ENCODE measurements around the gene PHLDB2.

GRCh38 chr3:111862974-111863373 is 3.9 kb downstream of the PHLDB2 start:
- TF ChIP-seq ZBED1 (IDR thresholded peaks at IDR 0.05; ENCODE audit: borderline replicate concordance) = no peak
- TF ChIP-seq, protein P1, sequence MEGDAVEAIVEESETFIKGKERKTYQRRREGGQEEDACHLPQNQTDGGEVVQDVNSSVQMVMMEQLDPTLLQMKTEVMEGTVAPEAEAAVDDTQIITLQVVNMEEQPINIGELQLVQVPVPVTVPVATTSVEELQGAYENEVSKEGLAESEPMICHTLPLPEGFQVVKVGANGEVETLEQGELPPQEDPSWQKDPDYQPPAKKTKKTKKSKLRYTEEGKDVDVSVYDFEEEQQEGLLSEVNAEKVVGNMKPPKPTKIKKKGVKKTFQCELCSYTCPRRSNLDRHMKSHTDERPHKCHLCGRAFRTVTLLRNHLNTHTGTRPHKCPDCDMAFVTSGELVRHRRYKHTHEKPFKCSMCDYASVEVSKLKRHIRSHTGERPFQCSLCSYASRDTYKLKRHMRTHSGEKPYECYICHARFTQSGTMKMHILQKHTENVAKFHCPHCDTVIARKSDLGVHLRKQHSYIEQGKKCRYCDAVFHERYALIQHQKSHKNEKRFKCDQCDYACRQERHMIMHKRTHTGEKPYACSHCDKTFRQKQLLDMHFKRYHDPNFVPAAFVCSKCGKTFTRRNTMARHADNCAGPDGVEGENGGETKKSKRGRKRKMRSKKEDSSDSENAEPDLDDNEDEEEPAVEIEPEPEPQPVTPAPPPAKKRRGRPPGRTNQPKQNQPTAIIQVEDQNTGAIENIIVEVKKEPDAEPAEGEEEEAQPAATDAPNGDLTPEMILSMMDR (IDR thresholded peaks at IDR 0.05 in 2 of 3, conservative IDR thresholded peaks at IDR 0.05 in 1 of 3; ENCODE audit: control insufficient read depth in 2 of 3, extremely low read depth in 1 of 3, insufficient read depth in 1 of 3, low read depth in 3 of 3, low read length in 3 of 3) = no peak
- no peak for TF ChIP-seq POLR2AphosphoS5 (IDR thresholded peaks at IDR 0.05; ENCODE audit: low read length)
- no peak for TF ChIP-seq MTA2 (IDR thresholded peaks at IDR 0.05; ENCODE audit: low read depth)
- TF ChIP-seq EZH2 (IDR thresholded peaks at IDR 0.05; ENCODE audit: borderline replicate concordance, control insufficient read depth, low read depth, low read length) = no peak
